Activated CD4-positive, alpha-beta memory T cell treated with anti-CD3 and anti-CD28 coated beads, Interleukin-2, amount 10 ng/mL, durations not matched to agents 7 days and 5 days (primary cell): Measurements from ENCODE around the gene HSPG2. TPM values are rescaled to one million over a fixed set of nuclear protein-coding genes. Genes with fewer than 3 reads are reported as not detected.
"Not testable (repeated sequence)": the region's sequence is repeated elsewhere in the genome, so short reads cannot be mapped to it uniquely, and the experiment has no call there.

Experiments
- CTCF ChIA-PET: fragments of 350-600 bp; sonication (Branson Sonifier 250); formaldehyde crosslinking; loops from one replicate; lab custom pipeline; 2021; ENCODE audit warnings: antibody characterized with exemption, inconsistent platforms; lab: Charles Lee
- POLR2A ChIA-PET: fragments of 350-600 bp; sonication (Branson Sonifier 250); formaldehyde crosslinking; loops from one replicate; lab custom pipeline; 2021; ENCODE audit warnings: antibody characterized with exemption; lab: Charles Lee
- DNase-seq: peaks from one replicate; pipeline ENCODE4 v3.0.0-alpha.2; 2020
- H3K27ac Mint-ChIP-seq: one replicate; pipeline ENCODE4 v1.8.0; 2021; ENCODE audit warnings: mild to moderate bottlenecking, mixed read lengths
- H3K27me3 Mint-ChIP-seq: one replicate; pipeline ENCODE4 v1.8.0; 2021; ENCODE audit warnings: mixed read lengths
- H3K36me3 Mint-ChIP-seq: one replicate; pipeline ENCODE4 v1.8.0; 2021; ENCODE audit warnings: low read depth, mixed read lengths
- H3K4me1 Mint-ChIP-seq: one replicate; pipeline ENCODE4 v1.8.0; 2021; ENCODE audit warnings: mixed read lengths
- H3K4me3 Mint-ChIP-seq: one replicate; pipeline ENCODE4 v1.8.0; 2021; ENCODE audit warnings: mild to moderate bottlenecking, mixed read lengths
- H3K9me3 Mint-ChIP-seq: one replicate; pipeline ENCODE4 v1.8.0; 2021; ENCODE audit warnings: mixed read lengths
- total RNA-seq, 2 experiments: library from RNA; stranded (reverse); gene quantifications; one replicate each; pipeline ENCODE4 v1.2.3, GENCODE V29; 2021

HSPG2 gene
- total RNA-seq, 2 experiments from 2014 or later, result 1.0 to 1.2 TPM

- Mint-ChIP-seq H3K4me1 (peaks cover 14% of the 10 kb centered on the region), H3K4me3 (no peak overlapping the region), H3K9me3 (peaks cover 8% of the 10 kb centered on the region), H3K27ac (no peak overlapping the region), H3K27me3 (no peaks in the 10 kb centered on the region), H3K36me3 (no peaks in the 10 kb centered on the region)
- CTCF ChIA-PET, result no interaction called here
- POLR2A ChIA-PET, result interaction anchor here (0.9 to 1.4 kb wide), 2 partner anchors 11 to 13 kb away, joined by 3 to 6 read pairs; partner anchors contain the start of gene USP48
- DNase-seq, result no peak
Measured at GRCh38 chr1:21794656-21795055, 142.5 kb downstream of the HSPG2 start.

GRCh38 chr1:21793104-21793503 lies 144.0 kb downstream of the HSPG2 start:
- peaks cover 8% of the 10 kb centered on the region for H3K9me3 Mint-ChIP-seq
- ChIA-PET POLR2A (no interaction called here), CTCF (no interaction called here)
- no peak overlapping the region for H3K27ac Mint-ChIP-seq
- no peaks in the 10 kb centered on the region for H3K36me3 Mint-ChIP-seq
- no peak for DNase-seq
- no peak overlapping the region for H3K4me3 Mint-ChIP-seq
- peaks cover 14% of the 10 kb centered on the region for H3K4me1 Mint-ChIP-seq
- no peaks in the 10 kb centered on the region for H3K27me3 Mint-ChIP-seq

GRCh38 chr1:21786640-21787039 lies 150.5 kb downstream of the HSPG2 start:
- no peak overlapping the region for H3K4me3 Mint-ChIP-seq
- POLR2A ChIA-PET, result no interaction called here
- peaks cover 8% of the 10 kb centered on the region for H3K36me3 Mint-ChIP-seq
- CTCF ChIA-PET, result no interaction called here
- peaks cover 20% of the 10 kb centered on the region for H3K4me1 Mint-ChIP-seq
- DNase-seq, result no peak
- H3K27me3 Mint-ChIP-seq, result peaks cover 5% of the 10 kb centered on the region
- no peaks in the 10 kb centered on the region for H3K9me3 Mint-ChIP-seq
- H3K27ac Mint-ChIP-seq, result no peak overlapping the region

GRCh38 chr1:21785764-21786163 lies 151.3 kb downstream of the HSPG2 start:
- H3K36me3 Mint-ChIP-seq, POLR2A ChIA-PET, CTCF ChIA-PET, H3K27ac Mint-ChIP-seq, H3K27me3 Mint-ChIP-seq, DNase-seq, H3K9me3 Mint-ChIP-seq, H3K4me3 Mint-ChIP-seq: not testable (repeated sequence)
- peaks cover 16% of the 10 kb centered on the region for H3K4me1 Mint-ChIP-seq

GRCh38 chr1:21783679-21784603 lies 153.2 kb downstream of the HSPG2 start:
- Mint-ChIP-seq H3K27me3 (peaks cover 5% of the 10 kb centered on the region), H3K9me3 (no peaks in the 10 kb centered on the region), H3K4me3 (peak overlapping the region; percentile 87), H3K36me3 (peaks cover 15% of the 10 kb centered on the region), H3K27ac (peak overlapping the region; percentile 100), H3K4me1 (peaks cover 24% of the 10 kb centered on the region)
- POLR2A ChIA-PET, result interaction anchor here (1.0 to 3.5 kb wide), 13 partner anchors 7 to 268 kb away, joined by 3 to 35 read pairs (median 9); partner anchors contain the start of genes CDC42 and RAP1GAP
- CTCF ChIA-PET, result interaction anchor here (3.6 kb wide), 1 partner anchor 81 kb away, joined by 26 read pairs; no protein-coding TSS in a partner anchor
- DNase-seq, result no peak

GRCh38 chr1:21782868-21783678 lies 154.0 kb downstream of the HSPG2 start, which contains the start of gene USP48:
Gene USP48, minus strand, starts transcription at chr1:21783149. Its CDS starts 192 bp downstream, at chr1:21782957.
- Mint-ChIP-seq H3K27me3 (peaks cover 5% of the 10 kb centered on the region), H3K4me1 (peaks cover 30% of the 10 kb centered on the region), H3K36me3 (peaks cover 18% of the 10 kb centered on the region), H3K9me3 (no peaks in the 10 kb centered on the region), H3K27ac (peak within 1 kb of the TSS; percentile 100), H3K4me3 (peak within 1 kb of the TSS; percentile 87)
- peak; percentile 98 for DNase-seq
- ChIA-PET POLR2A (interaction anchor here (0.9 to 3.5 kb wide), 24 partner anchors 8 to 996 kb away, joined by 3 to 35 read pairs (median 6); partner anchors contain the start of genes CDC42, HP1BP3 and RAP1GAP), CTCF (interaction anchor here (0.7 to 3.6 kb wide), 5 partner anchors 12 to 242 kb away, joined by 3 to 26 read pairs (median 4); no protein-coding TSS in a partner anchor)

- ChIA-PET CTCF (interaction anchor here (0.7 to 3.6 kb wide), 8 partner anchors 12 to 243 kb away, joined by 3 to 26 read pairs (median 3); no protein-coding TSS in a partner anchor), POLR2A (interaction anchor here (0.7 to 3.5 kb wide), 26 partner anchors 9 to 995 kb away, joined by 3 to 35 read pairs (median 4); partner anchors contain the start of genes CDC42, HP1BP3 and RAP1GAP)
- Mint-ChIP-seq H3K9me3 (no peaks in the 10 kb centered on the region), H3K4me1 (peaks cover 34% of the 10 kb centered on the region), H3K27me3 (peaks cover 5% of the 10 kb centered on the region), H3K36me3 (peaks cover 21% of the 10 kb centered on the region), H3K4me3 (peak overlapping the region; percentile 87), H3K27ac (peak overlapping the region; percentile 100)
- peak; percentile 59 for DNase-seq
Measured at GRCh38 chr1:21782349-21782867, 154.7 kb downstream of the HSPG2 start.

- H3K9me3 Mint-ChIP-seq, result no peaks in the 10 kb centered on the region
- H3K27me3 Mint-ChIP-seq, result peaks cover 2% of the 10 kb centered on the region
- peaks cover 38% of the 10 kb centered on the region for H3K4me1 Mint-ChIP-seq
- H3K36me3 Mint-ChIP-seq, result peaks cover 26% of the 10 kb centered on the region
- H3K4me3 Mint-ChIP-seq, result peak overlapping the region; percentile 87
- peak; percentile 22 for DNase-seq
- ChIA-PET CTCF (interaction anchor here (0.7 to 3.6 kb wide), 9 partner anchors 9 to 243 kb away, joined by 3 to 26 read pairs (median 3); no protein-coding TSS in a partner anchor), POLR2A (interaction anchor here (0.7 to 3.5 kb wide), 22 partner anchors 8 to 995 kb away, joined by 3 to 35 read pairs (median 6); partner anchors contain the start of genes CDC42, HP1BP3 and RAP1GAP)
- peak overlapping the region; percentile 100 for H3K27ac Mint-ChIP-seq
Measured at GRCh38 chr1:21781815-21782348, 155.2 kb downstream of the HSPG2 start.

GRCh38 chr1:21779613-21780521 lies 157.2 kb downstream of the HSPG2 start:
- Mint-ChIP-seq H3K4me3 (peak overlapping the region; percentile 57), H3K27me3 (no peaks in the 10 kb centered on the region), H3K4me1 (peaks cover 55% of the 10 kb centered on the region), H3K27ac (peak overlapping the region; percentile 84), H3K9me3 (no peaks in the 10 kb centered on the region), H3K36me3 (peaks cover 27% of the 10 kb centered on the region)
- DNase-seq, result peak; percentile 41
- POLR2A ChIA-PET, result no interaction called here
- CTCF ChIA-PET, result no interaction called here

GRCh38 chr1:21778405-21778727 lies 158.7 kb downstream of the HSPG2 start:
- H3K4me1 Mint-ChIP-seq, result peaks cover 55% of the 10 kb centered on the region
- CTCF ChIA-PET, result no interaction called here
- H3K4me3 Mint-ChIP-seq, result no peak overlapping the region

GRCh38 chr1:21776925-21777324 lies 160.2 kb downstream of the HSPG2 start:
- Mint-ChIP-seq H3K4me1 (peaks cover 63% of the 10 kb centered on the region), H3K36me3 (peaks cover 24% of the 10 kb centered on the region)
- H3K9me3 Mint-ChIP-seq, POLR2A ChIA-PET, H3K4me3 Mint-ChIP-seq, DNase-seq, H3K27ac Mint-ChIP-seq, H3K27me3 Mint-ChIP-seq: not testable (repeated sequence)
- CTCF ChIA-PET, result interaction anchor here (1.0 kb wide), 1 partner anchor 9 kb away, joined by 3 read pairs; no protein-coding TSS in a partner anchor

More at GRCh38 chr1:21778405-21778727, 158.7 kb downstream of the HSPG2 start:
- POLR2A ChIA-PET, result no interaction called here
- Mint-ChIP-seq H3K27ac (no peak overlapping the region), H3K27me3 (no peaks in the 10 kb centered on the region), H3K9me3 (no peaks in the 10 kb centered on the region), H3K36me3 (peaks cover 25% of the 10 kb centered on the region)
- no peak for DNase-seq
